Retina (tissue), 1 donor: ENCODE data around the gene RPL37.
A peak's percentile ranks its signal among the peaks of the same experiment; 100 is the strongest.
"Not testable (repeated sequence)": the region's sequence is repeated elsewhere in the genome, so short reads cannot be mapped to it uniquely, and the experiment has no call there.

Experiments
- DNase-seq: peaks from one replicate; pipeline ENCODE4 v3.0.0-alpha.2; 2016

The RPL37 gene

GRCh38 chr5:40833712-40834229 lies 1.3 kb downstream of the RPL37 start:
- no peak for DNase-seq

GRCh38 chr5:40832345-40832744 lies 2.7 kb downstream of the RPL37 start:
- no peak for DNase-seq

GRCh38 chr5:40831346-40832210 lies 3.4 kb downstream of the RPL37 start:
- no peak for DNase-seq

- no peak for DNase-seq
Measured at GRCh38 chr5:40829748-40830533, 5.1 kb downstream of the RPL37 start.

GRCh38 chr5:40828690-40829661 lies 6.0 kb downstream of the RPL37 start:
- DNase-seq, result no peak

GRCh38 chr5:40828021-40828631 lies 6.9 kb downstream of the RPL37 start:
- DNase-seq, result no peak

- no peak for DNase-seq
Measured at GRCh38 chr5:40827188-40827977, 7.6 kb downstream of the RPL37 start.

- DNase-seq, result no peak
Measured at GRCh38 chr5:40826489-40827187, 8.4 kb downstream of the RPL37 start.

GRCh38 chr5:40825461-40826043 lies 9.5 kb downstream of the RPL37 start:
- not testable (repeated sequence) for DNase-seq

GRCh38 chr5:40823459-40823858 lies 11.6 kb downstream of the RPL37 start:
- no peak for DNase-seq

- DNase-seq, result no peak
Measured at GRCh38 chr5:40813698-40814281, 21.2 kb downstream of the RPL37 start.

GRCh38 chr5:40812125-40812524 lies 22.9 kb downstream of the RPL37 start:
- no peak for DNase-seq

- no peak for DNase-seq
Measured at GRCh38 chr5:40801771-40802562, 33.1 kb downstream of the RPL37 start.

- peak; percentile 11 for DNase-seq
Measured at GRCh38 chr5:40799258-40799657, 35.8 kb downstream of the RPL37 start.

- DNase-seq, result no peak
Measured at GRCh38 chr5:40798801-40799210, 36.2 kb downstream of the RPL37 start.

GRCh38 chr5:40798012-40798800 lies 36.8 kb downstream of the RPL37 start, which contains the start of gene PRKAA1:
Gene PRKAA1 (minus strand): TSS chr5:40798374. CDS start chr5:40798189, 185 bp downstream.
- peak; percentile 95 for DNase-seq

GRCh38 chr5:40797273-40798011 lies 37.6 kb downstream of the RPL37 start:
- peak; percentile 93 for DNase-seq
